Measurements from ENCODE around the gene CEACAM18. TPM values are rescaled to one million over a fixed set of nuclear protein-coding genes. Genes with fewer than 3 reads are reported as not detected.
"Not testable (repeated sequence)": the region's sequence is repeated elsewhere in the genome, so short reads cannot be mapped to it uniquely, and the experiment has no call there.

Gene CEACAM18
- total RNA-seq, 1 donor from 2014 or later = not detected

DNA sequence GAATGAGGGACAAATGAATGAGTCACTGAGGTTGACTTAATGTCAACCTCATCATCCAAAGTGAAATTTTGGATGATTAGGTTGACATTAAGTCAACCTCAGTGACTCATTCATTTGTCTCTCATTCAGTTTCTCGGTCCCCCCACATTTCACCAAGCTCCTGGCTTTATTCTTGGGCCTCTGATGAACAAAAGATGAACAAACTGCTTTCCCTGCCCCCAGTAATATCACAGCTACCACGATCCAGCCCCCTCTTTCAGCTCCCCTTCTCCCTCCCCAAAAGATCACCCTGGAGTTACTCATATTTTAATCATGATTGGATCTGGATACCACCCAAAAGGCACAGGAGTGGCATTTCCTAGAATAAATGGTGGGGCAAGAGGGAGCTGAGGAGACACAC, 10.8 kb downstream of the CEACAM18 start:
- TF ChIP-seq CTCF (conservative IDR thresholded peaks at IDR 0.05) = no peak
- H3K27ac Mint-ChIP-seq = no peak overlapping the region
- peaks cover 4% of the 10 kb centered on the region for H3K27me3 Mint-ChIP-seq
- H3K36me3 Mint-ChIP-seq = no peaks in the 10 kb centered on the region
- no peak overlapping the region for H3K4me3 Mint-ChIP-seq
- no peak for DNase-seq (ENCODE audit: extremely low spot score, unreplicated experiment)
- H3K4me1 Mint-ChIP-seq (ENCODE audit: unreplicated experiment) = no peaks in the 10 kb centered on the region
- H3K9me3 Mint-ChIP-seq = peaks cover 5% of the 10 kb centered on the region

DNA sequence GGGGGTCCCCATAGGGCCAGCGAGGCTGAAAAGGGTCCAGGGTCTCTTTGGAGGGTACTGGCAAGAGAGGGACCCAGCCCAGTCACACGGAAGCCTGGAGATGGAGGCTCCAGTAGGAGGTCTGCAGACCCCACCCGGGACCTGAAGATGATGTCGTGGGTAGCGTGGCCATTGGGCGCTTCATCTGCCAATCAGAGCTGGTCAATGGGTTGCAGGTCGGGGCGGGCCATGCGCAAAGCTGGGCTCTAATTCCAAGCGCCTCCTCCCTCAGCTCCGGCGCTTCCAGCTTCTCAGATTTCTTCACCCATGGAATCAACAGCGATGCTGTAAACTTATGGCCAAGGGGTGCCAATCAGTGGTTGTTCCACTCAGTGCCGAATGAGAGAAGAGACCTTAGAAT, 12.3 kb downstream of the CEACAM18 start:
- Mint-ChIP-seq H3K27me3 (peaks cover 4% of the 10 kb centered on the region), H3K4me1 (ENCODE audit: unreplicated experiment) (no peaks in the 10 kb centered on the region), H3K27ac (no peak overlapping the region), H3K4me3 (no peak overlapping the region), H3K36me3 (no peaks in the 10 kb centered on the region), H3K9me3 (peaks cover 8% of the 10 kb centered on the region)
- no peak for DNase-seq (ENCODE audit: extremely low spot score, unreplicated experiment)
- no peak for TF ChIP-seq CTCF (conservative IDR thresholded peaks at IDR 0.05)

GRCh38 chr19:51491586-51491985, 13.2 kb downstream of the CEACAM18 start:
- DNase-seq (ENCODE audit: extremely low spot score, unreplicated experiment) = no peak
- H3K4me1 Mint-ChIP-seq (ENCODE audit: unreplicated experiment) = no peaks in the 10 kb centered on the region
- no peak overlapping the region for H3K4me3 Mint-ChIP-seq
- TF ChIP-seq CTCF (conservative IDR thresholded peaks at IDR 0.05) = no peak
- peaks cover 3% of the 10 kb centered on the region for H3K9me3 Mint-ChIP-seq
- no peaks in the 10 kb centered on the region for H3K27me3 Mint-ChIP-seq
- no peaks in the 10 kb centered on the region for H3K36me3 Mint-ChIP-seq
- H3K27ac Mint-ChIP-seq = no peak overlapping the region

DNA sequence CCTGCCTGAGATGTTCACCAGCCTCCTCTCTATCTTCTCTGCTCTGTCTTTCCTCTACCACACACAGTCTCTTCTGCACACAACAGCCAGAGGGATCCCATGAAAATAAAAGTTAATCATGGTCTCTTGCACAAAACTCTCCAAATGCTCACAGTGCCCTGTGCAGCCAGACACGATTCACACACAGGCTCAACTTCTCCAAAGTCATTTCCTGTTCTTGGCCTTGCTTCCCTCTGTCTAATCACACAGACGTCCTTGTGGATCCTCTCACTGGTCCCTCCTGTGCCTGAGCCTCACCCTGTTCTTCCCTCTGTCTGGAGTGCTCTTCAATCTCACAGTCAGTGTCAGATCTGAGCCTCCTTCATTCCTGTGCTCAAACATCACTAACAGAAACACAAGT, 15.4 kb downstream of the CEACAM18 start:
- TF ChIP-seq CTCF (conservative IDR thresholded peaks at IDR 0.05) = no peak
- no peaks in the 10 kb centered on the region for H3K36me3 Mint-ChIP-seq
- H3K27ac Mint-ChIP-seq = no peak overlapping the region
- H3K4me3 Mint-ChIP-seq = no peak overlapping the region
- DNase-seq (ENCODE audit: extremely low spot score, unreplicated experiment) = no peak
- peaks cover 3% of the 10 kb centered on the region for H3K27me3 Mint-ChIP-seq
- peaks cover 3% of the 10 kb centered on the region for H3K9me3 Mint-ChIP-seq
- no peaks in the 10 kb centered on the region for H3K4me1 Mint-ChIP-seq (ENCODE audit: unreplicated experiment)

- no peak for TF ChIP-seq CTCF (conservative IDR thresholded peaks at IDR 0.05)
- no peak overlapping the region for H3K27ac Mint-ChIP-seq
- DNase-seq (ENCODE audit: extremely low spot score, unreplicated experiment) = no peak
- H3K36me3 Mint-ChIP-seq = no peaks in the 10 kb centered on the region
- no peak overlapping the region for H3K4me3 Mint-ChIP-seq
- peaks cover 3% of the 10 kb centered on the region for H3K27me3 Mint-ChIP-seq
- peaks cover 3% of the 10 kb centered on the region for H3K9me3 Mint-ChIP-seq
- no peaks in the 10 kb centered on the region for H3K4me1 Mint-ChIP-seq (ENCODE audit: unreplicated experiment)
These were observed 19.3 kb downstream of the CEACAM18 start for GRCh38 chr19:51497666-51498065.

GRCh38 chr19:51500931-51501330, 22.6 kb downstream of the CEACAM18 start:
- DNase-seq (ENCODE audit: extremely low spot score, unreplicated experiment); H3K9me3 Mint-ChIP-seq; H3K4me1 Mint-ChIP-seq (ENCODE audit: unreplicated experiment); H3K4me3 Mint-ChIP-seq; H3K27ac Mint-ChIP-seq; H3K36me3 Mint-ChIP-seq; H3K27me3 Mint-ChIP-seq: not testable (repeated sequence)

Data from type B pancreatic cell (in vitro differentiated cells).